ENCODE results near the gene EIF3D.

Gene EIF3D, protein sequence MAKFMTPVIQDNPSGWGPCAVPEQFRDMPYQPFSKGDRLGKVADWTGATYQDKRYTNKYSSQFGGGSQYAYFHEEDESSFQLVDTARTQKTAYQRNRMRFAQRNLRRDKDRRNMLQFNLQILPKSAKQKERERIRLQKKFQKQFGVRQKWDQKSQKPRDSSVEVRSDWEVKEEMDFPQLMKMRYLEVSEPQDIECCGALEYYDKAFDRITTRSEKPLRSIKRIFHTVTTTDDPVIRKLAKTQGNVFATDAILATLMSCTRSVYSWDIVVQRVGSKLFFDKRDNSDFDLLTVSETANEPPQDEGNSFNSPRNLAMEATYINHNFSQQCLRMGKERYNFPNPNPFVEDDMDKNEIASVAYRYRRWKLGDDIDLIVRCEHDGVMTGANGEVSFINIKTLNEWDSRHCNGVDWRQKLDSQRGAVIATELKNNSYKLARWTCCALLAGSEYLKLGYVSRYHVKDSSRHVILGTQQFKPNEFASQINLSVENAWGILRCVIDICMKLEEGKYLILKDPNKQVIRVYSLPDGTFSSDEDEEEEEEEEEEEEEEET

DNA sequence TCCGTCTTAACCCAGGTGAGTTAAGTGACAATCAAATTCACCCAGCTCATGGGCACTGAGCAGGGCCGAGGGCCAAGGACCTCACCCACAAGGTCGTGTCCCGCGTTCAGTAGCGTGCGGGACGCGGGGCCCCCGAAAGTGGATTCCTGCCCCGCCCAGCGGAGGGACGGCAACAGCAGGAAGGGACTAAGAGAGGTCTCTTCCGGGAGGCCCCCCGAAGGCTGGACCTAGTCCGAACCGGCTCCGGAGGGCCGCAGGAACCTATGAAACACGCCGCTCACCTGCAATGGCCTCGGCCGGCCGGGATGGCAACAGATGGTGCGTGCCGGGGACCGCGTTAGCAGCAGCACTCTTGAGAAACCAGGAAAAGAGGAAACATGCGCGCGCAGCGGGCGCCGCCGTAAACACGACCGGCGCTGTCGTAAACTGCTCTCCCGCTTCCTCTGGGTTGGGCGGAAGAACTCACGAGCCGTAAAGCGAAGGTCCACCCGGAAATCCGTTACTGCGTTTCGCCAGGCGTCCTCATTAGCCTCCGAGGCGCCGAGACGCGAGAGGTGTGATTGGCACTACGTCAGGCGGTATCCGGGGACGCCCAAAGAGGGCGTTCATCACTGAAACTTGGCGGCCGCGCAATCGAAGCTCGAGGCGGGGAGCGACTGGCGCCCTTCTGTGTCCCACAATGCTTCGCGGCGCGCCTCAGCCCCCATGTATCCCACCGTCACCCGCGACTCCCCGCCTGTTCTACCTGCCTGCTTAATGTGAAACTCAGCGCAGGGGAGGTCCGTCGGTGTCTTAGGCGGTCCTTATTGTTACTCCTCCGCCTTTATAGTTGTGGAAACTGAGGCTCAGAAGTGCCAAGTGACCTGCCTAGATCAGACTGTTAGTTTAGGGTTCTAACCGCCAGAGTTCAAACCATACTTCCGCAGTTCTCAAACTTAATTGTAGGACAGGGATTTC, at the start of gene EIF3D:
Gene EIF3D, minus strand, starts transcription at position 372 of the 957 bp plus-strand sequence. CDS start 3,045 bp downstream, outside the sequence.
- DNase-seq (ENCODE audit: low read depth) = peak; percentile 95

DNA sequence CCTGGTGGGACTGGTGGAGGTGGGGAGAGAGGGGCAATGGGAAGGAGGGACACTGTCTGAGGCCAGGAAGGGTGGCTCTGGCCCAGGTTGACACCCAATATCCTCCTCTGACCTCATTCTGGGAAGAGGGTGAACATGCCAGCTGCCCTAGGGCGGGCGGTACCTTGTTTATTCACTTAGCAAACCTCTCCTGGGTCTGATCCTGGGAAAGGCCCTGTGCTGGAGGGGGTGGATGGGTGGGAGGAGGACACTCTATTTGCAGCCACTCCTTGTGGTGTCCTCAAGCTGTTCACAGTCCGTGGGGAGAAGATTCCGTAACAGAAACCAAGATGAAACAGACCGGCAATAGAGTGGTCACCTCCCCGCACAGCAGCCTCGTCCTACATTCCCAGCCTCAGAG, 49.7 kb upstream of the EIF3D start:
- no peak for DNase-seq (ENCODE audit: low read depth)

DNA sequence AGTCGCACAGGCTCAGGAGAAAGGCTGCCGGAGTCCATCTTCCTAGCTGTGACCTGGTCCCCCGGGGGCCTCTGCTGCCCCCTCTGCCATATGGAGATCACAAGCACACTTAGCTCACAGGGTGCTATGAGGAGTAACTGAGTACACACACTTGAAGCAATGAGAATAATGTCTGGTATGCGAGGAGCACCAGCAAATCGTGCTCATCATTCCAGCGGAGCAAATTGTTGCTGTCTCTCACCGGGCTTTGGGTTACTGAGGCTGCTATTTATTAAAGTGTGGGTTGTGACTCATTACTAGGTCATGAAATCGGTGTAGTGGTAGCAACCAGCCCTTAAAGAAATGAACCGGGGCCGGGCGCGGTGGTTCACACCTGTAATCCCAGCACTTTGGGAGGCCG, 48.1 kb upstream of the EIF3D start:
- DNase-seq (ENCODE audit: low read depth) = peak; percentile 73

DNA sequence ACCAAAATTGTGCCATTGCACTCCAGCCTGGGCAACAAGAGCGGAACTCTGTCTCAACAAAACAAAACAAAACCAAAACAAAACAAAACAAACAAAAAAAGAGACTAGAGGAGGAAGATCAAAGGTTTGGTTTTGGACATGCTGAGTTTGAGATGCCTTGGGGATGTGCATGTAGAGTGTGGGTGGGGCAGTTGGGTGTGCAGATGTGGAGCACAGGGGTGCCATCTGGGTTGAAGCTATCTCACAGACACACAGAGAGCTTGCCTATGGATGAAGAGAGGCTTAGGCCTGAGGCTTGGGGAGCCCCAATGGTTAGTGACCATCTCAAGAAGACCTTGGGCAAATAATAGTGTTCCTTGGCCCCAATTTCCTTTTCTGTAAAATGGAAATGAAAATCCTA, 45.8 kb upstream of the EIF3D start:
- DNase-seq (ENCODE audit: low read depth) = no peak

DNA sequence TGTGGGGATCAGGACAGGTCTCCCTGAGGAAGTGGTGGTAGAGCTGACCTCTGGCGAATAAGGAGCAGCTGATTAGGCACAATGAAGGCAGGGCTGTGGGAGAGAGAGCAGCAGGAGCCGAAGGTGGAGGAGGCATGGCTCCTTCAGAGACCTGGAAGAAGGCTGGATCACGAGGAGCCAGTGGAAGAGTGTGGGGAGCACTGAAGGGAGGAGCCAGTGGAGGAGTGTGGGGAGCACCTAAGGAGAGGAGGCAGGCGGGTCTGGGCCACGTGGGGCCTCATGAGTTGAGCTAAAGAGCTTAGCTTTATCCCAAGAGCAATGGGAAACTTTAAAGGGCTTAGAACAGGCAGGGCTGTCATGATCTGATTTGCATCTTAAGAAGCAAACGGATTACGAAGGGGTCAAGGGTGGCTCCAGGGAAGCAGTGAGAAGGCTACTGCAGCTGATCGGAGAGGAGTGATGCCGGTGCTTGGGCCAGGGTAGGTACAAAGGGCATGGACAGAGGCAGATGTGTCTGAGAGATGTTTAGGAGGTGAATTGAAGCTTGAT, 44.9 kb upstream of the EIF3D start:
- DNase-seq (ENCODE audit: low read depth) = no peak

DNA sequence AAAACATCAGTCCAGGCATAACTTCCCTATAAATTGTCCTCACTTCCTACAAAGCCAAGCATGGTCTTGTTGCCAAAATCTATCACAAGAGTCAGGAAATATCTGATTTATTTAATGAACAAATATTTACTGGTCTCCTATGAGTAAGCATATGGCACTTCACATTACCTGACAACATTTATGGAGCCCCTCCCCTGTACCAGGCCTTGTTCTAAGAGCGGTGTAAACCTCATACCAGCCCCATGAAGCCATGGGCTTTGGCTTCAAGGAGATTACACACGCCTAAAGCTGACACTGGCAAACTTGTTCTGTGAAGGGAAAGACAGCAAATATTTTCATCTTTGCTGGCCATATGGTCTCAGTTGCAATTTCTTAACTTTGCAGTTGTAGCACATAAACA, 43.0 kb upstream of the EIF3D start:
- DNase-seq (ENCODE audit: low read depth) = no peak

DNA sequence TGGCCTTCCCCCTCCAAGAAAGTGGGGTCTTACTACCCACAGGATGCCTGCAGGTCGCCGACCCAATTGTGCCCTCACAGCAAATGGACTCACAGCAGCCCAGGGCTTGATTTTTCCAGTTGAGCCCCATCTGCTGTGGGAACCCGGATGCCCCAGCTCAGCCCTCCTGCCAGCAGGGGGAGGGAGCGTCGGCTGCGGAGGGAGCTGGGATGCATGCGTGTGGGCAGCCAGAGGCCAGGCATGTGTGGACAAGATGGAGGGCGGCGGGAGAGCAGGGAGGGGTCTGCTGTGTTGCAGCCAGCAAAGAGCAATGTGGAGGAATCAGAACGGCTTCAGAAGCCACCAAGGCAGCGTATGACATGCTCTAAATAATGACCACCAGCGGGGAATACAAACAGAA, 41.0 kb upstream of the EIF3D start:
- no peak for DNase-seq (ENCODE audit: low read depth)

DNA sequence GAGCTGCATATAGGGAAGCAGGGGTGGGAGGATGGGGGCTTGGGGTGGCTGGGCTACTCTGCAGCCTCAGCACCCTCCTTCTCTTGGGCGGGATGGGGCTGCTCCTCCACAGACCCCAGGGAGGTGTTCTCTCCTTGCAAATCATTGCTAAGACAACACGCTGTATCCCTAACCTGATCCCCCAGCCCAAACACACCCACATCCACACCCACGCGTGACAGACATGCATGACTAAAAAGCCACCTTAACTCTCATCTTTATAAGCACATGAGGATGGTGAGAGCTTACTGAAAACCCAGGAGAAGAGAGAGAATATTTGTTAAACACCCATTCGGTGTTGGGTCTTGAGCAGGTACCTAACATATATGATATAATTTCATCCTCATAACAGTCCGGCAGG, 39.9 kb upstream of the EIF3D start:
- no peak for DNase-seq (ENCODE audit: low read depth)

DNA sequence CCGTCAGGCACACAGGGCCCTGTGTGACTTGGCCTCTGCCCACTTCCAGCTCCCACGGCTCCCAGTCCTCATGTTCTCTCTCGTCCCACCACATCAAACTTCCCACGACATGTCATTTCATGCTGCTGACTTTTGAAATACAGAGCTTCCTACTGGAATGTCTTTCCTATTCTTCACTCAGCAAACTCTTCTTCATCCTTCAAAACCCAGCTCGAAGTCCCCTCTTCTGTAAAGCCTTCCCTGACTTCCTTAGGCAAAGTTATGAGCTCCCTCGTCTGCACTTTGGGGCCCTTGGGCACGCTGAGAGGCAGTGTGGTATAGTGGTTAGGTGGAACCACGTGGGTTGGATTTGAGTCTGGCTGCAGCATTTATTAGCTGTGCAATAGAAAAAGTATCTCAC, 37.8 kb upstream of the EIF3D start:
- no peak for DNase-seq (ENCODE audit: low read depth)

DNA sequence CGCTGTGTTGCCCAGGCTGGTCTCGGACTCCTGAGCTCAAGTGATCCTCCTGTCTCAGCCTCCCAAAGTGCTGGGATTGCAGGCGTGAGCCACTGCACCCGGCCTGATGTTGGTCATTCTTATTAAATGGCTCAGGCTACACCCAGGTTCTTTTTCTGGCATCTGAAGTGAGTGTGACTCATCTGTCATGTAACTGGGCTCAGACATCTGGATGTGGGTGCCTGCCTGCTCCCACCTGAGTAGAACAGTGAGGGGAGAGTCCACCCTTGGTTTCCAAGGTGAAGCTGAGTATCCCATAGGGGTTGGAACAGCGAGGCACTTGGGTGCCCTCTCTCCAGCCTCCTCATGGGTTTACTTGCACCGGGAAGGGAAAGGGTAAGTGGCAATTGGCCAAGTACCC, 36.7 kb upstream of the EIF3D start:
- no peak for DNase-seq (ENCODE audit: low read depth)

DNA sequence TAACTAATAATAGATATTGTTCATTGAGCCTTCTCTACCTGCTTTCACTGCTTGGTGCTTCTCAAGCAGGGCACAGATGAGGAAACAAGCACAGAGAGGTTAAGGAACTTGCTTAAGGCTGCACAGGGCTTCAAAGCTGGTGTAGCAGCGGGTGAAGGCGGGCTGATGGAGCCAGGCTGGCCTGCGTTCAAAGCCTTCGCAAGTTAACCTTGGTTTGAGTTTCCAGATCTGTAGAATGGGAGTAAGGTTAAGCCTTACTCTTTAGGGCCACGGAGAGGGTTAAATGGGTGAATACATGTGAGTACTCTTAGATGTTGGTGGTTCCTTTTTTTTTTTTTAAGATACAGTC, 36.2 kb upstream of the EIF3D start:
- DNase-seq (ENCODE audit: low read depth) = no peak

DNA sequence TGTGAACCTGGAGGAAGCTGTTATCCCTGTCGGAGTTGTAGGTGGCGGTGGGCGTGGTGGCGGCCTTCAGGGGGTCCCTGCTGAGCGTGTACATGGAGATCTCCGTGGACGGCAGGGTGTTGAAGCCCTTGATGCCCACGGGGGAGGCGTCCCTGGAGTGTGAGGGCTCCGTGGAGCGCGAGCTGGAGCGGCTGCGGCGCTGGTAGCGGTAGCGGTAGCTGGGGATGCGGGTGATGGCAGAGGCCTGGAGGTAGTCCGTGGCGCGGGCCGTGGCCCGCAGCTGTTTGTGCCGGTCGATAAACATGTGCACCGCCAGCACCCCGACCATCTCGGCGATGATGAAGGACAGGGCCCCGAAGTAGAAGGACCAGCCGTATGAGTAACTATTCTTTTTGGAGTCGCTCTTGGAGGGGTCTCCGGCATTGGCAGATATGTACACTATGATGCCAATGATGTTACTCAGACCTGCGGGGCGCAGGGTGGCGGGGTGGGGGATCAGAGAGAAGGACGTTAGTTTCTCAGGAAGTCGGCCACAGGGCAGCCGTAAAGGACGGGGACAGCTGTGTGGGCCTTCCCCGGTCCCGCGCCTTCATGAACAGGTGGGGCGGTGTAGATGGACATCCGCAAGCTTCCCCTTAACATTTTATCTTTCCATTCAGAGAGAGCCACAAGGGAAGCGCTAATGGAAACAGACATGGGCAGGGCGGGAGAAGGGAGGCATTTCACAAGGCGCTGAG, 35.6 kb upstream of the EIF3D start:
- no peak for DNase-seq (ENCODE audit: low read depth)

DNA sequence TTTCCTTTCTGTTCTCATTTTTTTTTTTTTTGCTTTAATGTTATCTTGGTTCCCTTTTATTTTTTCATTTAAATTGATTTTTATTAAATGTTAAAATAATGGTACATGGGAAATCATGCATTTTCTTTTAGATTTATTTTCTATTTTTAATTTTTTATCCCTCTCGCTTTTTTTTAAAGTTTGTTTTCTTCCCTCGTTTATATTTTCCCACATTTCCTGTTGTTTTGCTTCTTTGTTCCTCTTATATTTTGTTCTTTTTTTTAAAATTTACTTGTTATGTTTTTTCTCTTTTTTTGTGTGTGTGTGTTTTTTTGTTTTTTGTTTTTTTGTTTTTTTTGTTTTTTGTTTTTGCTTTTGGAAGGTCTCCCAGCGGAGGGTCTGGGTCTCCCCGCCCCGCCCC, 34.9 kb upstream of the EIF3D start:
- no peak for DNase-seq (ENCODE audit: low read depth)

DNA sequence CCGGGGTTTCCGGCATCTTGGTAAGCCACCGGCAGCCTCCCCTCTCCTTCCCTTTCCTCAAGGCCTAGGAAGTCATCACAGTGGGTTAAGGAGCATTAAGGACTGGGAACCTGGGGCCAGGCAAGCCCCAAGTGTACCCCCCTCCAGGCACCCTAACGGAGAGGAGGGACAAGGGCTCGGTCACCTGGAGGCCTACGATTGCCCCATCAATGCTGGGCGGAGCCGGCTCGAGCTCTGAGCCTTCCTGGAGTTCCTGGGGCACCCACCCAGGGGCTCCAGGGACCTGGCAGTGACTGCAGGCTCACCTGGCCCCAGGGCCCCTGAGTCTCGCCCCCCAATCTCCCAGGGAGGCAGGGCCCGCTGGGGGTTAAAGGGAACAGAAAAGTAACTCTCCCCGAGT, 34.5 kb upstream of the EIF3D start:
- no peak for DNase-seq (ENCODE audit: low read depth)

DNA sequence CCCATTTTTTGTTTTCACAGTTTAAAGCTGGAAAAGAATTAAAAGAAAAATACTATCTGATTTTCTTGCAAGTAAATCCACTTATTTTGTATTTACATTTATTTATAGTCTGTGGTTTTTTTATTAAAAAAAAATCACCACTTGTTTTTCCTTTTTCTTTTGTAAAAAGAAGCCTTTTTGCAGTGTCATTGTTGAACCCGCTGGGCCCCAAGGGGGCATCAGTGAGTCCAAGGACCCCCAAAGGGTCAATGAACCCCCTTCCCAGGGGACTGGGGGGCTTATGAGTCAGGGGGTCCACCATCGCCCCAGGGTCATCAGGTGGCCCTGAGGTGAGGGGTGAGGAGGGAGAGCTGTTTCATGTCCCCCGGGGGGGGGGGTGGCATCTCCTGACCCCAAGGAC, 34.0 kb upstream of the EIF3D start:
- no peak for DNase-seq (ENCODE audit: low read depth)

DNA sequence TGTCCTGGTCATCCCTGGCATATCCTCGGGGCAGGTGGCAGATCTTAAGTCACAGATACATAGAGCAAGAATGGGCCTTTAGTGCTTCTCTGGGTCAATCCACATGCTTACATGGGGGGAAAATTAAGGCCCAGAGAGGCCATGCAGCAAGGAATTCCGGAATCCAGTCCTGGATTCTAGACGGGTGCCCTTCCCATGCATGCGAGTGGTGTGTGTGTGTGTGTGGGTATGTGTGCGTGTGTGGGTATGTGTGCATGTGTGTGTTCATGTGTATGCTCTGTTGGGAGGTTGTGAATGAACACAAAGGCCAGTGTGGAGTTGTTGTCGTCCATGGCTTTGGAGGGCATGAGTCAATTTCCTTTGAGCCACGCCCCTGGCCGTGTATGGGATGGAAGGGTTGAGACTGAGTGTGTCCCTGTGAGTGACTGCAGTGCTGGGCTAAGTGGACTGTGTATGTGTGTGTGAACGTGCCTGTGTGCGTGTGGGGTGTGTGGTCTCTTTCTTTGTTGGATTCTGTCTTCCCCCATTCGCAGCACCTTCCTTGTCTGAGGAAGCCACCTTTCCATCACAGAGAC, 33.4 kb upstream of the EIF3D start:
- DNase-seq (ENCODE audit: low read depth) = no peak

DNA sequence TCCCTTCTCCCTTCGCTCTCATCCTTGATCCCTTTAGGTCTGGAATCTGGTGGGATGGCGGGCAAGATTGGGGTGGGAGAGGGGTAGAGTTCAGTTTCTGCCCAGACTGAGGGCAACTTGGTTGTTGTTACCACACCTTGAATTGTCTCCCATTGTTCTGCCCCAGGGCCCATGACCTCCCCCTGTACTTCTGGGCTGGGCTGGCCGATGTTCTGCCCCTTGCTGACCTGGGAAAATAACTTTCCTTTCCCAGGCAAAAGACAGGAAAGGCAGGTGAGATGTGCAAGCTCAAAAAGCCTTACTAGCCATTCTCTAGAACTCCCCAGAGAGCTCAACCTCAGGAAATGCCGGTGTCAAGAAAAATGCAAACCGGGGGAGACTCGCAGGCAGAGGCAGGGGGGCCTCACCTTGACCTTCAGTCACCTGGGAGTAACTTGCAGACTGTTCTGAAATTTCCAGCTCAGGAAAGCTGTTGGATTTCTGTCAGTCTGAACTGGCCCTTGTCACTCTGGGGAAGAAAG, 32.4 kb upstream of the EIF3D start:
- DNase-seq (ENCODE audit: low read depth) = no peak

DNA sequence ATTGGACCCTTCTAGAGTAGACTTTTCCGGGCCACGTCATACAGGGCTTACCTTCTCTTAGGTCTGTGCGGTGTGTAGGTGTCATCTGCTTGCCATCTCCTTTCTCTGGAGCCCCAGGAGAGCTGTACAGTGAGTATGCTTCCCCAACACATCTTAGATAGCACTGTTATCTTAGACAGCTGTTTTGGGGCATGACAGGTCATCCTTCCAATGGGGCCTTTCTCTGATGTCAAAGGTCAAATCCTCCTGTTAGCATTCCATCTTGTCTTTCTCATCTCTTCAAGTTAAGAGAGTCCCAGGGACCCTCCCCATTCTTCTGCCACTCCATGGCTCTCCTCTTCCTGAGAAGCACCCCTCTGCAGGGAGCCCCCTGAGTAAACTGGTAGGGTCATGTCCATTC, 31.0 kb upstream of the EIF3D start:
- DNase-seq (ENCODE audit: low read depth) = no peak

DNA sequence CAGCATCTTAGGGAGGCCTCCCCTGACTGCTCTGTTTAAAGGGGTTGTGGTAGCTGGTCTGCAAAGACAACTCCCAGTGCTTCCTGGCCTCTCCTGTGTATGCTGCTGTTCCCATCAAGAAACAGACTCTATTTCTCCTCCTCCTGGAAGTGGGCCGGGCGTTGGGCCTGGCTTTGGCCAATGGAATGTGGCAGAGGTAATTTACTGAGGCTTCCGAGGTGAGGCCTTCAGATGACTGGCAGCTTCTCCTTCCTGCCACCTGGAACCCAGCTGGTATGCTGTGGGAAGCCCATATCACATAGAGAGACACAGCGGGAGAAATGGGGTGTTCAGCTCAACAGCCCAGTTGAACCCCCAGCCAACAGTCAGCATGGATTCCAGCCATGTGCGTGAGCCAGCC, 25.1 kb upstream of the EIF3D start:
- no peak for DNase-seq (ENCODE audit: low read depth)

DNA sequence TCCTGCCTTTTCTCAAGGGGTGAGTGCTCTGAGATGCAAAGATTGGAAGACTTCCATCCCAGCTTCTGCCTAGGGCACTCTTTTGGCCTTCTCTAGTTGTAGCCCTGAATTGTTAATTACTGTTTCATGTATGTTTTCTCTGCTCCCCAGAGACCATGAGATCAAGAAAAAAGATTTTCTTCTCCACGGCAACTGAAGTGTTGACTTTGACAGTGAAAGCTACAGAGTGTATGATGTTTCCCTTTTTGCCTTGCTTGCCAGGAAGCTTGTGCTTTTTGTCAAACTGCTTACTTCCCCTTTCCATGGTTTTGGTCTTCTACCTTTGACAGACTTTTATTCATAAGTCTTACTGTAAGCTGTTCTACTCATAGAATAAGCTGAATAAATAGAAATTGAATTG, 23.3 kb upstream of the EIF3D start:
- DNase-seq (ENCODE audit: low read depth) = no peak
